Measurements from ENCODE around the gene ATP2A1.

GRCh38 chr16:28918698-28919097, 40.4 kb downstream of the ATP2A1 start:
- TF ChIP-seq, protein P1, sequence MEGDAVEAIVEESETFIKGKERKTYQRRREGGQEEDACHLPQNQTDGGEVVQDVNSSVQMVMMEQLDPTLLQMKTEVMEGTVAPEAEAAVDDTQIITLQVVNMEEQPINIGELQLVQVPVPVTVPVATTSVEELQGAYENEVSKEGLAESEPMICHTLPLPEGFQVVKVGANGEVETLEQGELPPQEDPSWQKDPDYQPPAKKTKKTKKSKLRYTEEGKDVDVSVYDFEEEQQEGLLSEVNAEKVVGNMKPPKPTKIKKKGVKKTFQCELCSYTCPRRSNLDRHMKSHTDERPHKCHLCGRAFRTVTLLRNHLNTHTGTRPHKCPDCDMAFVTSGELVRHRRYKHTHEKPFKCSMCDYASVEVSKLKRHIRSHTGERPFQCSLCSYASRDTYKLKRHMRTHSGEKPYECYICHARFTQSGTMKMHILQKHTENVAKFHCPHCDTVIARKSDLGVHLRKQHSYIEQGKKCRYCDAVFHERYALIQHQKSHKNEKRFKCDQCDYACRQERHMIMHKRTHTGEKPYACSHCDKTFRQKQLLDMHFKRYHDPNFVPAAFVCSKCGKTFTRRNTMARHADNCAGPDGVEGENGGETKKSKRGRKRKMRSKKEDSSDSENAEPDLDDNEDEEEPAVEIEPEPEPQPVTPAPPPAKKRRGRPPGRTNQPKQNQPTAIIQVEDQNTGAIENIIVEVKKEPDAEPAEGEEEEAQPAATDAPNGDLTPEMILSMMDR (conservative IDR thresholded peaks at IDR 0.05): no peak
- TF ChIP-seq EZH2 (IDR thresholded peaks at IDR 0.05; ENCODE audit: low read depth): no peak
